Mucosa of descending colon (tissue), 3 donors: ENCODE measurements around the gene PRKACA. TPM values are rescaled to one million over a fixed set of nuclear protein-coding genes. Genes with fewer than 3 reads are reported as not detected.
A peak's percentile ranks its signal among the peaks of the same experiment; 100 is the strongest.

ENCODE experiments used
- ATAC-seq: fragments of 200-7000 bp; cut with Tn5 transposase; one replicate; pipeline ENCODE4 v1.9.1; 2020; ENCODE audit warnings: mild to moderate bottlenecking, moderate library complexity
- DNase-seq, 3 donors: peaks; one replicate each; pipeline ENCODE4 v3.0.0-alpha.2; 2020
- H3K36me3 ChIP-seq: fragments of 200-600 bp; one replicate; pipeline ENCODE4 v1.8.0; 2021; ENCODE audit warnings: low read depth, mild to moderate bottlenecking
- H3K4me1 ChIP-seq: fragments of 200-600 bp; one replicate; pipeline ENCODE4 v1.8.0; 2021; ENCODE audit warnings: low read depth, mild to moderate bottlenecking
- H3K4me3 ChIP-seq: fragments of 200-600 bp; one replicate; pipeline ENCODE4 v1.8.0; 2021; ENCODE audit warnings: mild to moderate bottlenecking
- H3K9me3 ChIP-seq: fragments of 200-600 bp; one replicate; pipeline ENCODE4 v1.8.0; 2021; ENCODE audit warnings: mild to moderate bottlenecking
- intact Hi-C, 2 donors: fragments of 100-400 bp; cut with DNase I in 1 of 2; cut with micrococcal nuclease in 1 of 2; formaldehyde crosslinking; loops; one replicate each; pipeline versions ENCODE4 v1.11.0 to v1.11.1; 2022; cut with DNase I, micrococcal nuclease
- long read RNA-seq, 2 donors: library from polyadenylated mRNA; unstranded; transcript quantifications; one replicate each; pipeline ENCODE4 v2.0.0, GENCODE V29; 2019 to 2021
- total RNA-seq, 3 donors: library from RNA; stranded (reverse); fragmentation: NEBNext Ultra II Directional in 2 of 3; extraction: Animal tissue kit (Norgen Biotek cat#: 25700) in 2 of 3; gene quantifications; one replicate each; pipeline versions ENCODE4 v1.2.1 to v1.2.4, GENCODE V29; 2021 to 2023
- TF ChIP-seq, protein P1 (sequence below): fragments of 200-600 bp; IDR thresholded peaks from one replicate; pipeline ENCODE4 v1.8.0; 2022; ENCODE audit warnings: antibody characterized with exemption, mild to moderate bottlenecking
- donor health status: DM: no; HTN: no; CAD: no; lungs with moderate emphysema.
- donor health status: DM: no; HTN: no; CAD: no.
- donor health status: DM: no; HTN: yes; CAD: no.

PRKACA gene
- 100 to 1,000 TPM in 1 of 3 donors, 10 to 100 TPM in 2; 75.4 to 100 (median 89.1) TPM for total RNA-seq
- long read RNA-seq, donor 1, partial matches to known transcripts, result 4 of 21 reads
- long read RNA-seq, donor 1, other reads (novel, unspliced or antisense), result 13 of 21 reads
- long read RNA-seq, donor 2, partial matches to known transcripts, result 0 of 3 reads
- long read RNA-seq, donor 2, other reads (novel, unspliced or antisense), result 3 of 3 reads

DNA sequence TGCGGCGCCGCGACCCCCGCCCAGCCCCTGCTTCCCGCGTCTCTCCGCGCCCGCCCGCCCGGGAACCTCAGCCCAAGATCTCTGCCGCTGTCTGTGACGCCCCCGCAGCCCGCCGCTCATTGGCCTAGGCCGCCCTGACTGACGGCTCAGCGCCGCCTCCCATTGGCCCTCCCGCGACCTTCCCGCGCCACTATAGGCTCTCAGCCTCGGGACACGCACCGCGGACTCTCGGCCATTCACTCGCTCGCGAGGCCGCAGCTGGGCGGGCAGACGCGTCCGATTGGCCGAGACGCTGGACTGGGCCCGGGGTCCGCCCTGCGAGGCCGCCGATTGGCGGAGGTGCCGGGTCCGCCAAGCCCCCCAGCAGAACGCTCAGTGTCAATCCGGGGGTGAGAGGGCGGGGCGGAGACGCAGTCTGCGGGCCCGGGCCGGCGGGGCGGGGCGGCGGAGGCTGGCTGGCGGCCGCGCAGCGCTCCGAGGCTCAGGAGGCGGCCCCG lies at the start of gene PRKACA:
TSS of gene PRKACA (minus strand) at position 95 of the 497 bp plus-strand sequence. CDS start 215 bp downstream, outside the sequence.
- H3K4me1 ChIP-seq, result peaks cover 40% of the 10 kb centered on the region
- TF ChIP-seq, protein P1, sequence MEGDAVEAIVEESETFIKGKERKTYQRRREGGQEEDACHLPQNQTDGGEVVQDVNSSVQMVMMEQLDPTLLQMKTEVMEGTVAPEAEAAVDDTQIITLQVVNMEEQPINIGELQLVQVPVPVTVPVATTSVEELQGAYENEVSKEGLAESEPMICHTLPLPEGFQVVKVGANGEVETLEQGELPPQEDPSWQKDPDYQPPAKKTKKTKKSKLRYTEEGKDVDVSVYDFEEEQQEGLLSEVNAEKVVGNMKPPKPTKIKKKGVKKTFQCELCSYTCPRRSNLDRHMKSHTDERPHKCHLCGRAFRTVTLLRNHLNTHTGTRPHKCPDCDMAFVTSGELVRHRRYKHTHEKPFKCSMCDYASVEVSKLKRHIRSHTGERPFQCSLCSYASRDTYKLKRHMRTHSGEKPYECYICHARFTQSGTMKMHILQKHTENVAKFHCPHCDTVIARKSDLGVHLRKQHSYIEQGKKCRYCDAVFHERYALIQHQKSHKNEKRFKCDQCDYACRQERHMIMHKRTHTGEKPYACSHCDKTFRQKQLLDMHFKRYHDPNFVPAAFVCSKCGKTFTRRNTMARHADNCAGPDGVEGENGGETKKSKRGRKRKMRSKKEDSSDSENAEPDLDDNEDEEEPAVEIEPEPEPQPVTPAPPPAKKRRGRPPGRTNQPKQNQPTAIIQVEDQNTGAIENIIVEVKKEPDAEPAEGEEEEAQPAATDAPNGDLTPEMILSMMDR, result no peak
- peak within 1 kb of the TSS; percentile 56 for H3K4me3 ChIP-seq
- intact Hi-C loops, result loop anchor here in 1 of 2 donors (5.0 kb wide), 1 partner anchor 110 kb away; the partner anchor contains the start of gene RFX1
- H3K36me3 ChIP-seq, result no peaks in the 10 kb centered on the region
- ATAC-seq, result peak; percentile 93
- H3K9me3 ChIP-seq, result no peaks in the 10 kb centered on the region
- peak; percentile 97 to 99 (median 99) for DNase-seq

DNA sequence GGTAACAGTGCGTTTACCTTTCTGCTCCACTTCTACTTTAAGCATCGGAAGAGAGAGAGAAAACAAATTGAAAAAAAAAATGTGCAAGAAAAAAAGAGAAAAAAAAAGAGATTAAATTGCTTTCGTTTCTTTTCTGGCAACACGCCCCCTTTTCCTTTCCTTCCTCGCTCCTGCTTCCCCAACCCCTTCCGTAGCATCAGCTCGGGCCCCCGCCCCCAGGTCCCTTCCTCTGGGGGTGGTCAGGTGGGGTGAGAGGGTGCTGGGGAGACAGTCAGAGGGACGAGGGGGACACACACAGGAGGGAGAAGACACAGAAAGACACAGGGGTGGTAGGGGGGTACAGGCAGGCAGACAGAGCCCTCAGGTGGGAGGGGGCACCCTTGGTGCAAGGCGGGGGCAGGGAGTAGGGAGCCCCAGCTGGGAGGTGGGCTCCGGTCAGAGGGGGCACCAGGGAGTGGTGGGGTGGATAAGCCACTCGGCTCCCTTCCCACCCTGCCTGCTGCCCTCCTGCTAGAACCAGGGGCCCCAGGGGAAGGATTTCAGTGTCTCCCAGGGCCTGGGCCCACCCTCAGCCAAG lies 49.5 kb upstream of the PRKACA start:
- H3K4me1 ChIP-seq, result no peaks in the 10 kb centered on the region
- H3K9me3 ChIP-seq, result no peaks in the 10 kb centered on the region
- intact Hi-C loops, result no loop called here
- TF ChIP-seq, protein P1, result no peak
- DNase-seq, result no peak
- H3K36me3 ChIP-seq, result no peaks in the 10 kb centered on the region
- ATAC-seq, result peak; percentile 10
- H3K4me3 ChIP-seq, result no peak overlapping the region

DNA sequence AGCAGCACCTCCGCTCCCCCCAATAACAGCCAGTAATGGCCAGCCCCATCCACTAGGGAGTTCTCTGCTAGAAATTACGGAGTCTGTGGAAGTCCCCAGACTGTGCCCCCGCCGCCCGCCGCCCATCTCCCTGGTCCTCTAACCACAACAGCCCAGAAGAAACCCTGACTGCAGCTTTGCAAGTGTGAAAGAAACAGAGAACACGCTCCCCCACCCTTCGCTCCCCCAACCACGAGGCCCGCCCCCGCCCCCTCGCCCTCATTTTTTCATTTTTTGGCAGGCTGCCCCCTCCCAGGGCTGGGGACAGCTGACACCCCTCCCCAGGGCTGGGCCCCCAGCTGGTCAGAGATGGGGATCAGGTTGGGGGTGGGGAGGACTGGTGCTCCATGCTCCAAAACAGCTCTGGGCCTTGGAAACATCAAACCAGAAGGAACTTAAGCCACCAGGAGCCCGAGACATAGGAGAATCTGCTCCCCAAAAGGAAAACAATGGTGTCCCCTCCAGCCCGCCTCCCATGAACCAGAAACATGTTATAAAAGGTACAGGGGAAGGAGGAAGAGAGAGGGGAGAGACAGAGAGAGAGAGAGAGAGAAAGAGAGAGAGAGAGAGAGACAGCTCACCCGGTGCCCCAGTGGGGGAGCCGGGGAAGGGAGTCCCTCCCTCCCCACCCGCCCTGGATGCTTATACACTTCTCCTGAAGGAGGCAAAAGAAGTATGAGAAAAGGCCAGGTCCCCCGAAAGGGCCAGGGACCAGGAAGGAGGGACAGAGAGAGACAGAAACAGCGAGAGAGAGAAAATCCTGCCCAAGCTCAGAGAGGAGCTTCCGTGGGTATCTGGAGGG lies 48.6 kb upstream of the PRKACA start:
- no peaks in the 10 kb centered on the region for H3K9me3 ChIP-seq
- TF ChIP-seq, protein P1, result no peak

DNA sequence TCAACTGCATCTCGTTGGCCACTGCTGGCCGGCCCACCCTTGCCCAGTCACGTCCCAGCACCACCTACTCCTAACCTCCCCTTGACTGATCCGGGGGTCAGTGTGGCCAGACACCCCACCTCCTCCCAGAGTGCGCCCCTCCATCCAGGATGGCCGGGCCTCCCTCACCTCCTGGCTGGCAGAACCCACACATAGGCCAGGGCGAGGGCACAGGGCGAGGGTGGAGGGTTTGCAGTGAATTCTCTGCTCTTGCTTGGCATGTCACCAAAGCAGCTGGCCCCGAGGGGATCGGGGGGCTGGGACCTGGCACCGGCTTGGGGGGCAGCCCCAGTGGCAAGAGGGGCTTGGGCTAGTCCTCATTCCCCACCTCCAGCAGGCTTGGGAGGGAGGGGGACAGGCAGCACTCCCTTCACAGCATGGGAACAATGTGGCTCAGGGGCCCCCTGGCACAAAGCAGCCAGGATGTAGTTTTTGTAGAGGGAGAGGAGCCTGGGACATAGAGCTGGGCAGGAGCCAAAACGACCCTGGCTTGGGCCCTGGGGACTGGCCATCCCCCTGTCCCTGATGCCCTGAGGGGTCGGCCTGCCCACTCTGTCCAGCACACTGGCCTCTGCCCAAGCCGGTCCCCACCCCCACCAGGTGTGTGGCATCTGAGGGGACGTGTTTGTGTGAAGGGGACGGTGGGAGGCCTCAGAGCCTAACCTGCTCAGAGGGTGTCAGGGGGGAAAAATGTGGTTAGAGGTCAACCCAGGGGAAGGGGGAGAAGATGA lies 47.3 kb upstream of the PRKACA start:
- TF ChIP-seq, protein P1, result no peak
- ATAC-seq (no peak), DNase-seq (no peak)
- H3K9me3 ChIP-seq, result no peaks in the 10 kb centered on the region
- H3K4me3 ChIP-seq, result no peak overlapping the region
- no peaks in the 10 kb centered on the region for H3K36me3 ChIP-seq
- no peaks in the 10 kb centered on the region for H3K4me1 ChIP-seq
- intact Hi-C loops, result no loop called here

More for the DNA sequence above, 48.6 kb upstream of the PRKACA start:
- intact Hi-C loops, result no loop called here
- Histone ChIP-seq H3K4me1 (no peaks in the 10 kb centered on the region), H3K36me3 (no peaks in the 10 kb centered on the region), H3K4me3 (no peak overlapping the region)
- DNase-seq (no peak), ATAC-seq (no peak)

DNA sequence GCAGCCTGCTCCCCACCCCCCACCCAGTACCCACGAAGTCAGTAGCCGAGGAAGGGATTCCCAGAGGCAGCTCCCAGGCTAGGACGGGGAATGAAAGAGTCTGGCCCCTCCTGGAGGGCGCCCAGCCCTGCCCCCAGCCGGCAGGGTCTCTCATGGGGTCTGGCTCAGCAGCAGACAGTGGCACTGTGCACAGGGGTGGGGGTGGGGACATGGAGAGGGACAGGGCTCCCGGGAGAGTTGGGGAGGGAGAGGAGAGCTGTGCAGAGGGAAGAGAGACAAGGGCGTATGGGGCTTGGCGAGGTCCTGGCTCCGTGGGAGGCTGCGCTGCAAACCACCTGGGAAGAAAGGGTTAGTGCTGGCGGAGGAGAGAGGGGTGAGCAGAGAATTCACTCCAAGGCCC lies 46.5 kb upstream of the PRKACA start:
- Histone ChIP-seq H3K36me3 (no peaks in the 10 kb centered on the region), H3K4me3 (no peak overlapping the region), H3K4me1 (no peaks in the 10 kb centered on the region), H3K9me3 (no peaks in the 10 kb centered on the region)
- DNase-seq (no peak), ATAC-seq (no peak)
- intact Hi-C loops, result no loop called here
- TF ChIP-seq, protein P1, result no peak
